DOHH2 (cell line): ENCODE data around the gene ANKRD49.

Experiments used
- H3F3A ChIP-seq: fragments of 200-600 bp; sonication (generic), shearing (Covaris generic); 2 replicates; pipeline ENCODE4 v1.6.0; 2016; ENCODE audit warnings: antibody characterized with exemption, mild to moderate bottlenecking; ENCODE audit not compliant: control insufficient read depth, insufficient read depth
- H3K27ac ChIP-seq: fragments of 200-600 bp; sonication (generic); 2 replicates; pipeline ENCODE4 v1.5.1; 2014; ENCODE audit warnings: low read depth, mild to moderate bottlenecking, low read length, moderate library complexity
- H3K27me3 ChIP-seq: fragments of 200-600 bp; sonication (generic); 2 replicates; pipeline ENCODE4 v1.6.1; 2014; ENCODE audit warnings: mild to moderate bottlenecking, low read length, mixed read lengths; ENCODE audit not compliant: control insufficient read depth
- H3K36me3 ChIP-seq: fragments of 200-600 bp; sonication (generic); 2 replicates; pipeline ENCODE4 v1.6.1; 2014; ENCODE audit warnings: mild to moderate bottlenecking, low read length, moderate library complexity, mixed read lengths; ENCODE audit not compliant: control insufficient read depth
- H3K4me1 ChIP-seq: fragments of 200-600 bp; sonication (generic); 2 replicates; pipeline ENCODE4 v1.6.1; 2014; ENCODE audit warnings: mild to moderate bottlenecking, low read length, mixed read lengths; ENCODE audit not compliant: control insufficient read depth
- H3K4me2 ChIP-seq: fragments of 200-600 bp; sonication (generic); 2 replicates; pipeline ENCODE4 v1.6.0; 2014; ENCODE audit warnings: mild to moderate bottlenecking, low read length, moderate library complexity
- H3K4me3 ChIP-seq: fragments of 200-600 bp; sonication (generic); 2 replicates; pipeline ENCODE4 v1.5.1; 2014; ENCODE audit warnings: mild to moderate bottlenecking, low read length, mixed read lengths
- H3K79me2 ChIP-seq: fragments of 200-600 bp; sonication (generic); 2 replicates; pipeline ENCODE4 v1.6.1; 2014; ENCODE audit warnings: mild to moderate bottlenecking, low read length, mixed read lengths; ENCODE audit not compliant: control insufficient read depth
- H3K9me2 ChIP-seq: fragments of 200-600 bp; sonication (generic); replicated peaks from 2 replicates; pipeline ENCODE4 v1.6.1; 2014; ENCODE audit warnings: mild to moderate bottlenecking, low read length, mixed read lengths; ENCODE audit not compliant: control insufficient read depth
- H3K9me3 ChIP-seq: fragments of 200-600 bp; sonication (generic); 2 replicates; pipeline ENCODE4 v1.6.1; 2014; ENCODE audit warnings: antibody characterized with exemption, low read length, mixed read lengths; ENCODE audit not compliant: control insufficient read depth, insufficient read depth
- H4K20me1 ChIP-seq: fragments of 200-600 bp; sonication (generic); 2 replicates; pipeline ENCODE4 v1.6.0; 2014; ENCODE audit warnings: low read depth, mild to moderate bottlenecking, antibody characterized with exemption, low read length, moderate library complexity; ENCODE audit not compliant: control insufficient read depth, insufficient read depth
- CTCF ChIP-seq: fragments of 200-600 bp; sonication (generic); IDR thresholded peaks from one replicate; pipeline ENCODE4 v1.5.1; 2014; ENCODE audit warnings: antibody characterized with exemption, mild to moderate bottlenecking, low read depth, low read length; ENCODE audit not compliant: poor library complexity, severe bottlenecking
- EZH2phosphoT487 ChIP-seq: fragments of 200-600 bp; sonication (generic); IDR thresholded peaks from 2 replicates; pipeline ENCODE4 v1.6.1; 2017; ENCODE audit warnings: borderline replicate concordance, mild to moderate bottlenecking, antibody characterized with exemption, low read length, moderate library complexity, mixed read lengths

ANKRD49 gene

GRCh38 chr11:94546162-94546470 lies 52.3 kb downstream of the ANKRD49 start:
- no peaks in the 10 kb centered on the region; the same call in 1 of the 2 replicates for H4K20me1 ChIP-seq

GRCh38 chr11:94546886-94547285 lies 53.1 kb downstream of the ANKRD49 start:
- no peak overlapping the region; the same call in 1 of the 2 replicates for H3K4me2 ChIP-seq
- H3K4me1 ChIP-seq = peaks cover 24% of the 10 kb centered on the region
- no peaks in the 10 kb centered on the region for H3K36me3 ChIP-seq
- no peaks in the 10 kb centered on the region for H3K27me3 ChIP-seq
- no peak overlapping the region for H3K27ac ChIP-seq
- H3K9me3 ChIP-seq = no peaks in the 10 kb centered on the region
- no peaks in the 10 kb centered on the region for H3F3A ChIP-seq
- no peak for TF ChIP-seq CTCF
- no peak for TF ChIP-seq EZH2phosphoT487
- H3K79me2 ChIP-seq = no peaks in the 10 kb centered on the region; the same call in 1 of the 2 replicates
- H3K4me3 ChIP-seq = no peak overlapping the region
- no peaks in the 10 kb centered on the region for H3K9me2 ChIP-seq
- no peaks in the 10 kb centered on the region; the same call in 1 of the 2 replicates for H4K20me1 ChIP-seq

More at GRCh38 chr11:94546162-94546470, 52.3 kb downstream of the ANKRD49 start:
- H3K9me2 ChIP-seq = no peaks in the 10 kb centered on the region
- no peaks in the 10 kb centered on the region; the same call in 1 of the 2 replicates for H3K79me2 ChIP-seq
- H3K36me3 ChIP-seq = no peaks in the 10 kb centered on the region
- H3K27ac ChIP-seq = no peak overlapping the region
- H3K27me3 ChIP-seq = no peaks in the 10 kb centered on the region
- H3K4me2 ChIP-seq = peak overlapping the region; percentile 28; the same call in 1 of the 2 replicates
- no peaks in the 10 kb centered on the region for H3F3A ChIP-seq
- no peak overlapping the region for H3K4me3 ChIP-seq
- peaks cover 24% of the 10 kb centered on the region for H3K4me1 ChIP-seq
- no peaks in the 10 kb centered on the region for H3K9me3 ChIP-seq
- no peak for TF ChIP-seq EZH2phosphoT487
- no peak for TF ChIP-seq CTCF

- H3K4me2 ChIP-seq = no peak overlapping the region
- H3K4me3 ChIP-seq = no peak overlapping the region
- TF ChIP-seq EZH2phosphoT487 (no peak), CTCF (no peak)
Observed at GRCh38 chr11:94549146-94549545, 55.4 kb downstream of the ANKRD49 start.

More at GRCh38 chr11:94549146-94549545, 55.4 kb downstream of the ANKRD49 start:
- no peaks in the 10 kb centered on the region for H3K9me3 ChIP-seq
- H4K20me1 ChIP-seq = no peaks in the 10 kb centered on the region; the same call in 1 of the 2 replicates
- H3K4me1 ChIP-seq = peaks cover 12% of the 10 kb centered on the region
- H3K79me2 ChIP-seq = no peaks in the 10 kb centered on the region; the same call in 1 of the 2 replicates
- H3K36me3 ChIP-seq = no peaks in the 10 kb centered on the region
- H3K27me3 ChIP-seq = no peaks in the 10 kb centered on the region
- H3F3A ChIP-seq = no peaks in the 10 kb centered on the region
- H3K9me2 ChIP-seq = no peaks in the 10 kb centered on the region
- no peak overlapping the region for H3K27ac ChIP-seq
